GM06990 (cell line): ENCODE measurements around the gene DCUN1D1.

ENCODE experiments used
- DNase-seq: peaks from one replicate; pipeline ENCODE4 v3.0.0-alpha.2; 2011; ENCODE audit not compliant: insufficient read length; ENCODE audit errors: extremely low read depth
- H3K27me3 ChIP-seq: replicated peaks from 2 replicates; pipeline ENCODE4 v1.6.0; 2011; ENCODE audit warnings: low read length; ENCODE audit not compliant: control insufficient read depth, insufficient read depth
- H3K36me3 ChIP-seq: 2 replicates; pipeline ENCODE4 v1.5.1; 2011; ENCODE audit warnings: low read length; ENCODE audit not compliant: control insufficient read depth, insufficient read depth
- H3K4me3 ChIP-seq: replicated peaks from 2 replicates; pipeline ENCODE4 v1.5.1; 2011; ENCODE audit warnings: low read depth, mild to moderate bottlenecking, control low read depth, low read length
- CTCF ChIP-seq: IDR thresholded peaks from 2 replicates; pipeline ENCODE4 v1.5.1; 2011; ENCODE audit warnings: low read length, control low read depth, mild to moderate bottlenecking, inconsistent platforms; ENCODE audit not compliant: insufficient read depth, poor library complexity, severe bottlenecking

Gene DCUN1D1

GRCh38 chr3:182910936-182911781 lies 69.2 kb downstream of the DCUN1D1 start:
- peaks cover 2% of the 10 kb centered on the region for H3K36me3 ChIP-seq
- H3K27me3 ChIP-seq: no peaks in the 10 kb centered on the region
- H3K4me3 ChIP-seq: no peak overlapping the region
- no peak for TF ChIP-seq CTCF
- no peak for DNase-seq

- no peak overlapping the region for H3K4me3 ChIP-seq
- H3K27me3 ChIP-seq: no peaks in the 10 kb centered on the region
- no peak for DNase-seq
- TF ChIP-seq CTCF: peak; percentile 50
- peaks cover 5% of the 10 kb centered on the region for H3K36me3 ChIP-seq
Observed at GRCh38 chr3:182909318-182910040, 70.9 kb downstream of the DCUN1D1 start.

- DNase-seq: no peak
- Histone ChIP-seq H3K4me3 (no peak overlapping the region), H3K36me3 (peaks cover 5% of the 10 kb centered on the region), H3K27me3 (no peaks in the 10 kb centered on the region)
- no peak for TF ChIP-seq CTCF
Observed at GRCh38 chr3:182908471-182908870, 71.9 kb downstream of the DCUN1D1 start.

- no peak for DNase-seq
- TF ChIP-seq CTCF: no peak
- H3K4me3 ChIP-seq: no peak overlapping the region
- H3K27me3 ChIP-seq: no peaks in the 10 kb centered on the region
- H3K36me3 ChIP-seq: peaks cover 8% of the 10 kb centered on the region
Observed at GRCh38 chr3:182906036-182906435, 74.3 kb downstream of the DCUN1D1 start.

GRCh38 chr3:182905623-182906022 lies 74.7 kb downstream of the DCUN1D1 start:
- DNase-seq: no peak
- peaks cover 8% of the 10 kb centered on the region for H3K36me3 ChIP-seq
- H3K4me3 ChIP-seq: no peak overlapping the region
- TF ChIP-seq CTCF: no peak
- no peaks in the 10 kb centered on the region for H3K27me3 ChIP-seq
